Liver (tissue), 9 donors: ENCODE results near the gene SMAD6. TPM values are rescaled to one million over a fixed set of nuclear protein-coding genes. Genes with fewer than 3 reads are reported as not detected.
A peak's percentile ranks its signal among the peaks of the same experiment; 100 is the strongest.

Experiments
- DNase-seq: peaks from one replicate; pipeline ENCODE4 v3.0.0-alpha.2; 2017; ENCODE audit warnings: low spot score
- H3K27ac ChIP-seq, 2 donors: one replicate each; pipeline ENCODE4 v1.7.0; 2013; ENCODE audit warnings: inconsistent platforms in 2 of 2, low read length in 2 of 2, control low read depth in 1 of 2, low read depth in 1 of 2, mild to moderate bottlenecking in 1 of 2
- H3K27me3 ChIP-seq, 4 donors: one replicate each; pipeline versions ENCODE4 v1.6.1 to v1.7.0; 2013; ENCODE audit warnings: low read length in 3 of 4, inconsistent platforms in 1 of 4, mild to moderate bottlenecking in 1 of 4, moderate library complexity in 1 of 4; ENCODE audit not compliant: control insufficient read depth in 4 of 4, insufficient read depth in 4 of 4
- H3K36me3 ChIP-seq, 4 donors: one replicate each; pipeline versions ENCODE4 v1.6.1 to v1.7.0; 2013; ENCODE audit warnings: low read length in 3 of 4, mild to moderate bottlenecking in 3 of 4, low read depth in 1 of 4, moderate library complexity in 1 of 4; ENCODE audit not compliant: control insufficient read depth in 4 of 4, insufficient read depth in 3 of 4
- H3K4me1 ChIP-seq, 4 donors: one replicate each; pipeline versions ENCODE4 v1.6.1 to v1.7.0; 2013; ENCODE audit warnings: low read length in 3 of 4, mild to moderate bottlenecking in 3 of 4, moderate library complexity in 1 of 4; ENCODE audit not compliant: control insufficient read depth in 4 of 4, insufficient read depth in 4 of 4
- H3K4me3 ChIP-seq, 3 donors: one replicate each; pipeline versions ENCODE4 v1.6.1 to v1.7.0; 2013; ENCODE audit warnings: low read length in 3 of 3, control low read depth in 1 of 3, low read depth in 1 of 3, mild to moderate bottlenecking in 1 of 3
- H3K9ac ChIP-seq, 2 donors: one replicate each; pipeline ENCODE4 v1.7.0; 2013; ENCODE audit warnings: low read length in 2 of 2, mild to moderate bottlenecking in 2 of 2, moderate library complexity in 2 of 2, control low read depth in 1 of 2, low read depth in 1 of 2
- H3K9me3 ChIP-seq, 4 donors: one replicate each; pipeline versions ENCODE4 v1.6.1 to v1.7.0; 2013; ENCODE audit warnings: low read length in 3 of 4; ENCODE audit not compliant: control insufficient read depth in 4 of 4
- CTCF ChIP-seq: fragments of 150-350 bp; IDR thresholded peaks from 2 replicates; pipeline ENCODE4 v1.5.1; 2017; ENCODE audit warnings: improper control_type of control experiment, low read depth, low read length; ENCODE audit not compliant: missing input control
- EGR1 ChIP-seq, 2 donors: IDR thresholded peaks; 2 replicates each; pipeline ENCODE4 v1.6.1; 2016 to 2018; ENCODE audit warnings: antibody characterized with exemption in 2 of 2, low read depth in 2 of 2
- FOXA1 ChIP-seq: IDR thresholded peaks from 2 replicates; pipeline ENCODE4 v1.6.1; 2016; ENCODE audit warnings: antibody characterized with exemption
- FOXA2 ChIP-seq: IDR thresholded peaks from 2 replicates; pipeline ENCODE4 v1.6.1; 2016; ENCODE audit warnings: antibody characterized with exemption
- GABPA ChIP-seq, 2 donors: IDR thresholded peaks in 1 of 2; conservative IDR thresholded peaks in 1 of 2; 2 replicates each; pipeline ENCODE4 v1.6.1; 2016; ENCODE audit warnings: antibody characterized with exemption in 2 of 2, mild to moderate bottlenecking in 1 of 2, moderate library complexity in 1 of 2
- HNF4A ChIP-seq, 2 donors: conservative IDR thresholded peaks; 2 replicates each; pipeline ENCODE4 v1.6.1; 2016; ENCODE audit warnings: antibody characterized with exemption in 2 of 2, mild to moderate bottlenecking in 2 of 2
- HNF4G ChIP-seq: IDR thresholded peaks from 2 replicates; pipeline ENCODE4 v1.6.1; 2016; ENCODE audit warnings: antibody characterized with exemption
- JUND ChIP-seq, 2 donors: IDR thresholded peaks; 2 replicates each; pipeline ENCODE4 v1.6.1; 2016; ENCODE audit warnings: antibody characterized with exemption in 2 of 2
- NR2F2 ChIP-seq: IDR thresholded peaks from 2 replicates; pipeline ENCODE4 v1.6.1; 2016; ENCODE audit warnings: antibody characterized with exemption
- RAD21 ChIP-seq, 2 donors: IDR thresholded peaks; 2 replicates each; pipeline ENCODE4 v1.6.1; 2016; ENCODE audit warnings: antibody characterized with exemption in 2 of 2, mild to moderate bottlenecking in 2 of 2
- REST ChIP-seq: IDR thresholded peaks from 2 replicates; pipeline ENCODE4 v1.6.1; 2016; ENCODE audit warnings: antibody characterized with exemption, mild to moderate bottlenecking
- RXRA ChIP-seq, 2 donors: IDR thresholded peaks; 2 replicates each; pipeline ENCODE4 v1.6.1; 2017 to 2018; ENCODE audit warnings: antibody characterized with exemption in 2 of 2, mild to moderate bottlenecking in 1 of 2
- SP1 ChIP-seq: IDR thresholded peaks from 2 replicates; pipeline ENCODE4 v1.6.1; 2018; ENCODE audit warnings: antibody characterized with exemption, mild to moderate bottlenecking
- TAF1 ChIP-seq: conservative IDR thresholded peaks from 2 replicates; pipeline ENCODE4 v1.6.1; 2016; ENCODE audit warnings: antibody characterized with exemption, mild to moderate bottlenecking
- YY1 ChIP-seq: IDR thresholded peaks from 2 replicates; pipeline ENCODE4 v1.6.1; 2016; ENCODE audit warnings: antibody characterized with exemption, mild to moderate bottlenecking
- ZBTB33 ChIP-seq: IDR thresholded peaks from 2 replicates; pipeline ENCODE4 v1.6.1; 2016; ENCODE audit warnings: antibody characterized with exemption
- WGBS: extraction: QIAGEN DNeasy Blood & Tissue Kit; methylation state at CpG from one replicate; pipeline ENCODE4 v1.1.7; 2013; 5-methylcytosine and 5-hydroxymethylcytosine counted together
- polyA plus RNA-seq, 2 donors: library from polyadenylated mRNA; stranded (reverse) in 1 of 2; unstranded in 1 of 2; fragments of 200-250 nt in 1 of 2; fragments of >200 nt in 1 of 2; fragmentation: Nextera tagmentation in 1 of 2; extraction: Ambion mirVana in 1 of 2; gene quantifications; one replicate each; pipeline versions ENCODE4 v1.2.1 to v1.2.3, GENCODE V29; 2013 to 2015
- total RNA-seq, 2 donors: library from RNA; depleted of rRNA; stranded (reverse); fragments of >200 nt; gene quantifications; one replicate each; pipeline ENCODE4 v1.2.3, GENCODE V29; 2014
- TF ChIP-seq, protein P1 (sequence below): IDR thresholded peaks from 2 replicates; pipeline ENCODE4 v1.6.1; 2016; ENCODE audit warnings: antibody characterized with exemption
- TF ChIP-seq, protein P2 (sequence below): IDR thresholded peaks from 2 replicates; pipeline ENCODE4 v1.6.1; 2016; ENCODE audit warnings: antibody characterized with exemption
- donor health status: healthy.
- donor health status: healthy.
- donor health status: healthy.
- donor health status: healthy.
- donor health status: healthy.

The SMAD6 gene
- total and polyA plus RNA-seq, 4 donors, result 1.2 to 15.1 (median 11.0) TPM

GRCh38 chr15:66698318-66698961, 3.6 kb upstream of the SMAD6 start (continued):
- TF ChIP-seq NR2F2 (peak; percentile 25), TAF1 (no peak)

DNA sequence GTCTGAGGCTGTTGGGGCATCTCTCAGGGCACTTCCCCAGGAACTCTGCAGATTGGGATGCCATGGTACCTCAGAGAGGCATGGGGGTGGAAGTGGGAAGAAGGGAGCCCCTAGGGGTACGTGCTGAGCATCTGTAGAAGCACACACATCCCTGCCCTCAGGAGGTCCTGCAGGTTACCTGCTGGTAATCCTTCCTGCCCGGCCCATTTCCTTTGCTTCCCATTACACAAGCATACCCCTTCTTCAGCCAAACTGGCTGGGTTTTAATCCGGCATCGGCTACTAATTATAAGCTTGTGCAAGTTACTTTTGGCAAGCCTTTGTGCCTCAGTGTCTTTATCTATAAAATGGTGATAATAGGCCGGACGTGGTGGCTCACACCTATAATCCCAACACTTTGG, 3.1 kb upstream of the SMAD6 start:
- no peak for DNase-seq
- H3K27ac ChIP-seq, result peak overlapping the region in 1 of 2 donors; percentile 2

GRCh38 chr15:66700412-66700801, 1.6 kb upstream of the SMAD6 start:
- no peaks in the 10 kb centered on the region for H3K36me3 ChIP-seq
- DNase-seq, result no peak
- peak overlapping the region; percentile 68 to 90 (median 72) for H3K4me3 ChIP-seq
- no peaks in the 10 kb centered on the region for H3K9me3 ChIP-seq
- 9% methylated on average over 13 of the region's 13 CpGs for WGBS
- H3K9ac ChIP-seq, result peak overlapping the region in 1 of 2 donors; percentile 5
- no peaks in the 10 kb centered on the region for H3K27me3 ChIP-seq
- H3K27ac ChIP-seq, result peak overlapping the region; percentile 36 to 77
- H3K4me1 ChIP-seq, result peaks cover 3 to 39% (median 23%) of the 10 kb centered on the region in 4 donors
- TF ChIP-seq NR2F2 (no peak), YY1 (no peak), REST (no peak), ZBTB33 (no peak), RXRA (IDR thresholded peaks at IDR 0.05) (no peak), CTCF (no peak), JUND (IDR thresholded peaks at IDR 0.05) (no peak), FOXA2 (no peak), GABPA (IDR thresholded peaks at IDR 0.05 in 1 of 2, conservative IDR thresholded peaks at IDR 0.05 in 1 of 2) (no peak), RAD21 (IDR thresholded peaks at IDR 0.05) (no peak), SP1 (no peak), TAF1 (no peak)
- TF ChIP-seq, protein P1, sequence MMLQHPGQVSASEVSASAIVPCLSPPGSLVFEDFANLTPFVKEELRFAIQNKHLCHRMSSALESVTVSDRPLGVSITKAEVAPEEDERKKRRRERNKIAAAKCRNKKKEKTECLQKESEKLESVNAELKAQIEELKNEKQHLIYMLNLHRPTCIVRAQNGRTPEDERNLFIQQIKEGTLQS, result no peak

More for the DNA sequence above, 3.1 kb upstream of the SMAD6 start:
- Histone ChIP-seq H3K9me3 (no peaks in the 10 kb centered on the region), H3K9ac (no peak overlapping the region), H3K27me3 (no peaks in the 10 kb centered on the region), H3K4me1 (peaks cover 0 to 26% (median 12%) of the 10 kb centered on the region in 4 donors), H3K4me3 (no peak overlapping the region), H3K36me3 (no peaks in the 10 kb centered on the region)
- WGBS, result 88% methylated on average over 6 of the region's 6 CpGs
- TF ChIP-seq FOXA1 (no peak), GABPA (IDR thresholded peaks at IDR 0.05 in 1 of 2, conservative IDR thresholded peaks at IDR 0.05 in 1 of 2) (no peak), FOXA2 (no peak), ZBTB33 (no peak), RXRA (IDR thresholded peaks at IDR 0.05) (no peak), SP1 (no peak), HNF4A (conservative IDR thresholded peaks at IDR 0.05) (no peak), TAF1 (no peak), RAD21 (IDR thresholded peaks at IDR 0.05) (no peak), YY1 (no peak), NR2F2 (no peak), EGR1 (IDR thresholded peaks at IDR 0.05; ENCODE audit: low read depth in 2 of 2) (no peak), HNF4G (no peak)
- TF ChIP-seq, protein P2, sequence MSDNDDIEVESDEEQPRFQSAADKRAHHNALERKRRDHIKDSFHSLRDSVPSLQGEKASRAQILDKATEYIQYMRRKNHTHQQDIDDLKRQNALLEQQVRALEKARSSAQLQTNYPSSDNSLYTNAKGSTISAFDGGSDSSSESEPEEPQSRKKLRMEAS, result no peak
